ENCODE data around the gene STAT3.

- TF ChIP-seq SUZ12 (IDR thresholded peaks at IDR 0.05; ENCODE audit: extremely low read depth, insufficient read depth, insufficient read length) (no peak), ZNF274 (IDR thresholded peaks at IDR 0.05; ENCODE audit: low read depth, low read length) (no peak)
These were observed 25.3 kb upstream of the STAT3 start for GRCh38 chr17:42413464-42414040.

Data from NT2/D1 (cell line).